ENCODE measurements around the gene PCDHAC2. TPM values are rescaled to one million over a fixed set of nuclear protein-coding genes. Genes with fewer than 3 reads are reported as not detected.
A peak's percentile ranks its signal among the peaks of the same experiment; 100 is the strongest.

Gene PCDHAC2, protein sequence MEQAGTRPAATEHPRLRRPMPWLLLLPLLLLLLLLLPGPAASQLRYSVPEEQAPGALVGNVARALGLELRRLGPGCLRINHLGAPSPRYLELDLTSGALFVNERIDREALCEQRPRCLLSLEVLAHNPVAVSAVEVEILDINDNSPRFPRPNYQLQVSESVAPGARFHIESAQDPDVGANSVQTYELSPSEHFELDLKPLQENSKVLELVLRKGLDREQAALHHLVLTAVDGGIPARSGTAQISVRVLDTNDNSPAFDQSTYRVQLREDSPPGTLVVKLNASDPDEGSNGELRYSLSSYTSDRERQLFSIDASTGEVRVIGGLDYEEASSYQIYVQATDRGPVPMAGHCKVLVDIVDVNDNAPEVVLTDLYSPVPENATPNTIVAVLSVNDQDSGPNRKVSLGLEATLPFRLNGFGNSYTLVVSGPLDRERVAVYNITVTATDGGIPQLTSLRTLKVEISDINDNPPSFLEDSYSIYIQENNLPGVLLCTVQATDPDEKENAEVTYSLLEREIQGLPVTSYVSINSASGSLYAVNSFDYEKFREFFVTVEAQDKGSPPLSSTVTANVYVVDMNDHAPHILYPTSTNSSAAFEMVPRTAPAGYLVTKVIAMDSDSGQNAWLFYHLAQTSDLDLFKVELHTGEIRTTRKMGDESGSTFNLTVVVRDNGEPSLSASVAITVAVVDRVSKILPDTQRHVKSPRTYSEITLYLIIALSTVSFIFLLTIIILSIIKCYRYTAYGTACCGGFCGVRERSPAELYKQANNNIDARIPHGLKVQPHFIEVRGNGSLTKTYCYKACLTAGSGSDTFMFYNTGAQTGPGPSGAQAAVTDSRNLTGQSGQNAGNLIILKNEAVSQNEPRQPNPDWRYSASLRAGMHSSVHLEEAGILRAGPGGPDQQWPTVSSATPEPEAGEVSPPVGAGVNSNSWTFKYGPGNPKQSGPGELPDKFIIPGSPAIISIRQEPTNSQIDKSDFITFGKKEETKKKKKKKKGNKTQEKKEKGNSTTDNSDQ
- total RNA-seq (10 to 100 TPM in 1 of 2 donors, 1 to 10 TPM in 1; 5.2 to 13.8 TPM), polyA plus RNA-seq (1 to 10 TPM; 1.3 to 1.6 TPM)
- long read RNA-seq, donor 1, full-length matches to known transcripts = 3 of 3 reads
- long read RNA-seq, donor 1, partial matches to known transcripts = 0 of 3 reads
- long read RNA-seq, donor 1, other reads (novel, unspliced or antisense) = 0 of 3 reads
- long read RNA-seq, donor 2, full-length matches to known transcripts = 1 of 1 reads
- long read RNA-seq, donor 2, partial matches to known transcripts = 0 of 1 reads
- long read RNA-seq, donor 2, other reads (novel, unspliced or antisense) = 0 of 1 reads
- long read RNA-seq, donor 3, full-length matches to known transcripts = 4 of 4 reads
- long read RNA-seq, donor 3, partial matches to known transcripts = 0 of 4 reads
- long read RNA-seq, donor 3, other reads (novel, unspliced or antisense) = 0 of 4 reads
- long read RNA-seq, donor 4, partial matches to known transcripts = 0 of 1 reads
- long read RNA-seq, donor 4, other reads (novel, unspliced or antisense) = 0 of 1 reads
- long read RNA-seq, donor 5, full-length matches to known transcripts = 4 of 4 reads
- long read RNA-seq, donor 5, partial matches to known transcripts = 0 of 4 reads
- long read RNA-seq, donor 5, other reads (novel, unspliced or antisense) = 0 of 4 reads

DNA sequence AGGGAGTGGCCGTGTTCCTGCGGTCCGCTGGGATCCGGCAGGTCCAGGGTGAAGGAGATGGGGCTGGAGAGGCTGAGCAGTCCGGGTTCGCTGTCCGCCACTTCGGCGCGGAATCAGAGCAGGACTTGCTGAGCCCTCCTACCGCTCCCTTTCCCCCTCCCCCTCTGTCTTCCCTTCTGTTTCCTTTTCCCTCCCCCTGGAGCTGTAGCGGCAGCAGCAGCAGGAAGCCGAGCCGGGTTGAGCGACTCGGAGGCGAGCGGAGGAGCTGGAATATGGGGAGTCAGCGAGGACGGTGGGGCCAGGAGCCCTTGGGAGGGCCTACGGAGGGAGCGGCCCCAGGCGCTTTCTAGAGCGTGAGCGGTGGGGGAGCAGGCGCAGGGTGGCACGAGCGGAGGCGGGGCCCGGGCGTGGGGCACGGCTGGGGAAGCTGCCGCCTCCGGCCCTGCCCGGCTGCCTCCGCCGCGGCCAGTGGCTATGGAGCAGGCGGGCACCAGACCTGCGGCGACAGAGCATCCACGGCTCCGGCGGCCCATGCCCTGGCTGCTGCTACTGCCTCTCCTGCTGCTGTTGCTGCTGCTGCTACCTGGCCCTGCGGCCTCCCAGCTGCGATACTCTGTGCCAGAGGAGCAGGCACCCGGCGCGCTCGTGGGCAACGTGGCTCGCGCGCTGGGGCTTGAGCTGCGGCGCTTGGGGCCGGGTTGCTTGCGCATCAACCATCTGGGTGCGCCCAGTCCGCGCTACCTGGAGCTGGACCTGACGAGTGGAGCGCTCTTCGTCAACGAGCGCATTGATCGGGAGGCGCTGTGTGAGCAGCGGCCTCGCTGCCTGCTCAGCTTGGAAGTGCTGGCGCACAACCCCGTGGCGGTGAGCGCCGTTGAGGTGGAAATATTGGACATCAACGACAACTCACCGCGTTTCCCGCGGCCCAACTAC lies at the start of gene PCDHAC2:
PCDHAC2 (plus strand) TSS at position 184 of the 933 bp plus-strand sequence; CDS start at position 475, 291 bp downstream.
- H3K27ac ChIP-seq (ENCODE audit: low read depth in 1 of 2, low read length in 1 of 2) = peak within 1 kb of the TSS in 1 of 2 donors; percentile 79
- ATAC-seq (ENCODE audit: insufficient read depth, low FRiP score) = peak; percentile 86
- no peaks in the 10 kb centered on the region for H3K36me3 ChIP-seq (ENCODE audit: control insufficient read depth in 4 of 4, insufficient read depth in 4 of 4, low read length in 4 of 4)
- peaks cover 0 to 19% (median 12%) of the 10 kb centered on the region in 5 donors for H3K4me1 ChIP-seq (ENCODE audit: control insufficient read depth in 5 of 5, insufficient read depth in 5 of 5, low read length in 5 of 5)
- peak within 1 kb of the TSS; percentile 62 for H3K4me3 ChIP-seq
- H3K9me3 ChIP-seq (ENCODE audit: control insufficient read depth in 4 of 4, insufficient read depth in 3 of 4, low read length in 3 of 4) = peaks cover 0 to 7% (median 0%) of the 10 kb centered on the region in 4 donors
- peak within 1 kb of the TSS in 1 of 2 donors; percentile 65 for H3K9ac ChIP-seq (ENCODE audit: insufficient read depth in 1 of 2, low read length in 2 of 2)
- H3K27me3 ChIP-seq (ENCODE audit: control insufficient read depth in 3 of 3, insufficient read depth in 3 of 3, low read length in 2 of 3) = peaks cover 0 to 45% (median 12%) of the 10 kb centered on the region in 3 donors
- WGBS, 2 donors = 3 to 4% methylated on average over 65 to 80 of the region's 80 CpGs
- DNase-seq = peak; percentile 75 to 85 (median 83)
- TF ChIP-seq, protein P1, sequence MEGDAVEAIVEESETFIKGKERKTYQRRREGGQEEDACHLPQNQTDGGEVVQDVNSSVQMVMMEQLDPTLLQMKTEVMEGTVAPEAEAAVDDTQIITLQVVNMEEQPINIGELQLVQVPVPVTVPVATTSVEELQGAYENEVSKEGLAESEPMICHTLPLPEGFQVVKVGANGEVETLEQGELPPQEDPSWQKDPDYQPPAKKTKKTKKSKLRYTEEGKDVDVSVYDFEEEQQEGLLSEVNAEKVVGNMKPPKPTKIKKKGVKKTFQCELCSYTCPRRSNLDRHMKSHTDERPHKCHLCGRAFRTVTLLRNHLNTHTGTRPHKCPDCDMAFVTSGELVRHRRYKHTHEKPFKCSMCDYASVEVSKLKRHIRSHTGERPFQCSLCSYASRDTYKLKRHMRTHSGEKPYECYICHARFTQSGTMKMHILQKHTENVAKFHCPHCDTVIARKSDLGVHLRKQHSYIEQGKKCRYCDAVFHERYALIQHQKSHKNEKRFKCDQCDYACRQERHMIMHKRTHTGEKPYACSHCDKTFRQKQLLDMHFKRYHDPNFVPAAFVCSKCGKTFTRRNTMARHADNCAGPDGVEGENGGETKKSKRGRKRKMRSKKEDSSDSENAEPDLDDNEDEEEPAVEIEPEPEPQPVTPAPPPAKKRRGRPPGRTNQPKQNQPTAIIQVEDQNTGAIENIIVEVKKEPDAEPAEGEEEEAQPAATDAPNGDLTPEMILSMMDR (IDR thresholded peaks at IDR 0.05; ENCODE audit: control extremely low read depth, extremely low read depth) = no peak

DNA sequence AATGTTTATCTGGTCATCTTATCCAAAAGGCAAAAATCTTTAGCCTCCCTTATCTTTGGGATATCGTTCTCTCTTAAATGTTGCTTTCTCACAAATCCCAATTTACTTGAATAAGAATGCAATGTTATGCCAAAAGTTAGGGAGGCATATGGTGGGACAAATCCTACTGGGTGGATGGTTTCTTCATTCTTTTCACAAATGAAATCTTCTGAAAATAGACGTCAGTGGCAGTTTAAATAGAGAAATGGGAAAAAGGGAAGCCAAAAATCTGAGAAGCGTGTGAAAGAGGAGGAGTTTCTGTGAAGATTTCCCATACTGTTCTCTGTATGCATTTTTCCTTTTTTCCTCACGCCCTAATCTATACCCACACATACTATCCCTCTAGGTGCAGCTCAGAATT lies 42.7 kb upstream of the PCDHAC2 start:
- ATAC-seq (ENCODE audit: insufficient read depth, low FRiP score) (no peak), DNase-seq (no peak)
- Histone ChIP-seq H3K4me1 (ENCODE audit: control insufficient read depth in 5 of 5, insufficient read depth in 5 of 5, low read length in 5 of 5) (peaks cover 0 to 13% (median 5%) of the 10 kb centered on the region in 5 donors), H3K9me3 (ENCODE audit: control insufficient read depth in 4 of 4, insufficient read depth in 3 of 4, low read length in 3 of 4) (peaks cover 0 to 14% (median 0%) of the 10 kb centered on the region in 4 donors), H3K4me3 (no peak overlapping the region), H3K9ac (ENCODE audit: insufficient read depth in 1 of 2, low read length in 2 of 2) (no peak overlapping the region), H3K27ac (ENCODE audit: low read depth in 1 of 2, low read length in 1 of 2) (no peak overlapping the region), H3K36me3 (ENCODE audit: control insufficient read depth in 4 of 4, insufficient read depth in 4 of 4, low read length in 4 of 4) (no peaks in the 10 kb centered on the region), H3K27me3 (ENCODE audit: control insufficient read depth in 3 of 3, insufficient read depth in 3 of 3, low read length in 2 of 3) (peaks cover 0 to 41% (median 27%) of the 10 kb centered on the region in 3 donors)
- 56 to 61% methylated on average over 4 of the region's 4 CpGs for WGBS, 2 donors
- TF ChIP-seq, protein P1 (IDR thresholded peaks at IDR 0.05; ENCODE audit: control extremely low read depth, extremely low read depth) = no peak
